DOHH2 (cell line): ENCODE measurements around the gene ANKMY1.

Source experiments
- CTCF ChIP-seq: fragments of 200-600 bp; sonication (generic); IDR thresholded peaks from one replicate; pipeline ENCODE4 v1.5.1; 2014; ENCODE audit warnings: antibody characterized with exemption, mild to moderate bottlenecking, low read depth, low read length; ENCODE audit not compliant: poor library complexity, severe bottlenecking
- EZH2phosphoT487 ChIP-seq: fragments of 200-600 bp; sonication (generic); IDR thresholded peaks from 2 replicates; pipeline ENCODE4 v1.6.1; 2017; ENCODE audit warnings: borderline replicate concordance, mild to moderate bottlenecking, antibody characterized with exemption, low read length, moderate library complexity, mixed read lengths

- no peak for TF ChIP-seq CTCF
- no peak for TF ChIP-seq EZH2phosphoT487
Observed at GRCh38 chr2:240447331-240447730, 110.5 kb downstream of the ANKMY1 start.
